GM18951 (cell line): ENCODE measurements around the gene OPN3.

ENCODE experiments used
- POLR2A ChIP-seq: IDR thresholded peaks from 4 replicates; pipeline ENCODE4 v1.6.1; 2011; ENCODE audit warnings: mild to moderate bottlenecking; ENCODE audit not compliant: insufficient read length, insufficient read depth; ENCODE audit errors: extremely low read depth
- in situ Hi-C: fragments of 300-500 bp; cut with MboI; formaldehyde crosslinking; loops from one replicate; pipeline ENCODE4 v1.12.0; 2022; ENCODE audit warnings: low sequenced_read_pairs, mixed read lengths, inconsistent platforms; ENCODE audit not compliant: unreplicated experiment

Gene OPN3

GRCh38 chr1:241548008-241548407 is 92.2 kb downstream of the OPN3 start:
- TF ChIP-seq POLR2A: no peak
- in situ Hi-C loops: loop anchor here (25.0 kb wide), 1 partner anchor 289 kb away; the partner anchor contains the start of gene EXO1
